ENCODE results near the gene MTX3.

DNA sequence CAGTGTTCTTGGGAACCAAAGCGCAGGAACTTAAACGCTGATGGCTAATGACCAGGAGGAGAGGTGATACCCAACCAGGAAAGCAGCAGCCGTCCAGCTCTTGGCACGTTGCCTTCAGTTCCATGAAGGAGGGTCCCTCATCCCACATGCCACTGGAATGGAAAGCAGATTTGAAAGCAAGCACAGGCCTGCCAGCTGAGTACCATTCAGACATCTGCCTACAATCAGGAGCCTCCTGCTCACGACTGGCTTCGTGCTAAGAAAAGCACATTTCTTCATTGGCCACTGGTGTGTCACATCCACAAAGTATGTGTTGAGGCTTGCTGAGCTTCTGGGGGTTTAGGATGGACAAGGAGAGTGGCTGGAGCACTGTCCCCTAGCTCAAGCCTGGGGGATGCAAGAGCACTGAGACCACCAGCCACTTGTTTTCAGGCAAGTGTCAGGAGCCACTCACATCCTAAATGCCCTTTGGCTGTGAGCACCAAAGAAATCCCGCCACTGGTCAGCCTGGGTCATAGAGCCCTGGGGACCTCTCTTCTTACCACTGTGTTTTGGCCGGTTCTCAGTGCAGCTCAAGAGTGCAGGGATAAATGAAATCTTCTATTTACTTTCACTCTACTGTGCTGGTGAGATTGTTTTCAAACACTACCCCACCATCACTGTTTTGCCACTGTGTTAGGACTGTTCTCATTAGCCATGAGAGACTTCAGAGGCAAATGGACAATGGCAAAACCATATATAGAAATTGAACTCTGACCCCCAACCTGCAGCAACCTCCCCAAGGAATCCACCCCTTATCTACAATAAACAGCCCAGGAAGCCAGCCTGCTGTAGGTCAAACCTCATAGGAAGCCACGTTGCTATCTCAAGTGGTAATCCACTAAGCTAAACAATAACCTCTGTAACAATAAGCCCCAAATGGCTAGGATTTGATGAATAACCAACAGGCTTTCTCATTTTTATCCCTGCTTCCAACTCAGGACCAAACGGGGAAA lies 58.3 kb downstream of the MTX3 start:
- TF ChIP-seq POLR2A (IDR thresholded peaks at IDR 0.05) (no peak), EP300 (IDR thresholded peaks at IDR 0.05) (no peak), CTCF (IDR thresholded peaks at IDR 0.05) (no peak), POLR2AphosphoS5 (IDR thresholded peaks at IDR 0.05) (no peak)

Data from gastroesophageal sphincter (tissue), 3 donors.